GM18870 (cell line): Measurements from ENCODE around the gene KIRREL1.

Experiments used
- ATAC-seq: cut with Tn5 transposase; IDR thresholded peaks from one replicate; pipeline ENCODE4 v1.9.1; 2021; ENCODE audit warnings: moderate library complexity; ENCODE audit not compliant: unreplicated experiment

Gene KIRREL1

DNA sequence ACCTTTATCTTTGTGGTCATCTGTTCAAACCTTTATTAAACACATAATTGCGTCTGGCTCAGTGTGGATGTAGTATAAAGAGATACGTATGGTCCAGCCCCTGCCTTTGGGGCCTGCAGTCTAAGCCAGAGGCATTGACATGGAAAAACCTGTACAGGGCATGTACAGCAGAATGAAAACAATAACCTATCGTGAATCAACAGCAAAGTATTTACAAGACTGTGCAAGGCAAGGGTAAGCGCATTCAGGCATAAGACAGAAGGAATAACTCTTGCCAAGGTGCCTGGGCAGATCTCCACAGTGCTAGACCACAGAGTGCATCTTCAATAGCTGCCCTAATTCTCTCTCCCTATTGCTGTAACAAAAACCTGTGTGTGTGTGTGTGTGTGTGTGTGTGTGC lies 35.5 kb downstream of the KIRREL1 start:
- no peak for ATAC-seq

- no peak for ATAC-seq
These were observed 41.6 kb downstream of the KIRREL1 start for GRCh38 chr1:158035014-158035413.

- ATAC-seq: no peak
These were observed 42.6 kb downstream of the KIRREL1 start for GRCh38 chr1:158035976-158036583.

- no peak for ATAC-seq
These were observed 43.8 kb downstream of the KIRREL1 start for GRCh38 chr1:158037008-158037865.

DNA sequence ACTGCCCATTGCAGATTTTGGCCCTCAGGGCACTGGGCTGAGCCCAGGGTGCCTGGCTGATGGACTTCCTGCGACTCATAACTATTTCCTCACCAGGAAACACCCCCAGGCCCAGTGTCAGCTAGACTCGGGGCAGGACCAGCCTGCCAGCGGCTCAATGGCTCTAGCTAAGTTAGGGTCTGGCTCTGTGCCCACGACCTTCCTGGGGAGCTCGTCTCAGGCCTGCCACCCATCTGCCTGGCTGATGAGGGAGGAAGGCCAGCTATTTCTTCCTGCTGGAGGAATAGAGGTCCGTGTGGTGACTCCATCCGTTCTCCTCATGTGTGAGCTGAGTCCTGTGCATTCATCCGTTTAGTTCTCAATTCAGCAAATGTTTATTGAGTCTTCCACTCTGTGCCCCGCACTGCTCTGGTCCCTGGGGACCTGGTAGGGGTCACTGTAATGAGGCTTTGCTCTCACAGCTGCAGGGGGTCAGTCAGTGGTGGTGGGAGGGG lies 44.5 kb downstream of the KIRREL1 start:
- ATAC-seq: no peak

- no peak for ATAC-seq
These were observed 45.3 kb downstream of the KIRREL1 start for GRCh38 chr1:158038793-158039192.

DNA sequence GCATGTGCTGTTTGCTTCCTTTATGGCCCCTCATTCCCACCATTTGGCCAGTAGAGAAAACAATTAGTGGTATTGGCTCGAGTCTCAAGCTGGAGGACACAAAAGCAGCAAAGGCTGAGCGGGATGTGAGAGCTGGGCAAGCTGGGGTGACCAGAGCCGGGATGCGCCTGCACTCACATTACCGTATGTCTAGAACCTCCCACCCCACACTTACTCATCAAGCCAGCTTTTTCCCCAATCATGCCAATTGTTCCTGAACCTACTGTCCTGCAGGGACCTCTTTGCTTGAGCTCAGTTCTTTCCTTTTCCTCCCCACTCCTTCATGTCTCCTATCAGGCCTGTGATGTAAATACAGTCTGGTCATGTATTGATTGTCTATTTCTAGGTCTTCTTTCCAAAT lies 45.9 kb downstream of the KIRREL1 start:
- no peak for ATAC-seq

DNA sequence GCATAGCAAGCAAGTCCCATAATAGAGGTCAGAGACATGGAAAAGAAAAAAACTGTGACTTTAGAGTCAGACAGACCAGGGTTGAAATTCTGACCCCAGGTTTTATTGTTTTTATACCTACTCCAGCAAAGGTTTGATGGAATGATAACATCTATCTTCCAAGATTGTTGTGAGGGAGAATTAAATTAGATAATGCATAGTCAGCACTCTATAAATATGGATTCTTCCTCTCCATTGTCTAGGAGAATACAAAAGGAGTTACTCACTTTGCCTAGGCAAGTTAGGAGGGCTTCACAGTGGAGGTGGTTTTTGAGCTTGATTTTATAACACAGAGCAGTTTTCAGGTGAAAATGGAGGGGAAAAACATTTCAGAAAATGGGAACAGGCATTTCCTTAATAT lies 46.9 kb downstream of the KIRREL1 start:
- no peak for ATAC-seq

GRCh38 chr1:158043232-158043631 lies 49.8 kb downstream of the KIRREL1 start:
- ATAC-seq: no peak

DNA sequence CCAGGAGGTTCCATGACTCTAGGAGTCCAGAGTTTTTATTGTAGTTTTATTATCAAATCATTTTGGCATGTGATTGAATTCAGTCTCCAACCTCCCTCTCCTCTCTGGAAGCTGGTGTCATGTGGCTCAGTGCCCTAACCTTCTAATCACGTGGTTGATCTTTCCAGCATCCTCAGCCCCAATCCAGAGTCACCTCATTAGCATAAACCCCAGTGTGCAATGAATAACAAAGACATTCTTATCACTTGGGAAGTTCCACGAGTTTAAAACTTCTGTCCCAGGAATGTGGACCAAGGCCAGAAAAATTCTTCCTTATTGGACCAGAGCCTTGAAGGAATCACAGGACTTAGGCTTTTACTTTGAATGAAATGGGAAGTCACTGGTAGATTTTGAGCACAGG lies 52.2 kb downstream of the KIRREL1 start:
- no peak for ATAC-seq

DNA sequence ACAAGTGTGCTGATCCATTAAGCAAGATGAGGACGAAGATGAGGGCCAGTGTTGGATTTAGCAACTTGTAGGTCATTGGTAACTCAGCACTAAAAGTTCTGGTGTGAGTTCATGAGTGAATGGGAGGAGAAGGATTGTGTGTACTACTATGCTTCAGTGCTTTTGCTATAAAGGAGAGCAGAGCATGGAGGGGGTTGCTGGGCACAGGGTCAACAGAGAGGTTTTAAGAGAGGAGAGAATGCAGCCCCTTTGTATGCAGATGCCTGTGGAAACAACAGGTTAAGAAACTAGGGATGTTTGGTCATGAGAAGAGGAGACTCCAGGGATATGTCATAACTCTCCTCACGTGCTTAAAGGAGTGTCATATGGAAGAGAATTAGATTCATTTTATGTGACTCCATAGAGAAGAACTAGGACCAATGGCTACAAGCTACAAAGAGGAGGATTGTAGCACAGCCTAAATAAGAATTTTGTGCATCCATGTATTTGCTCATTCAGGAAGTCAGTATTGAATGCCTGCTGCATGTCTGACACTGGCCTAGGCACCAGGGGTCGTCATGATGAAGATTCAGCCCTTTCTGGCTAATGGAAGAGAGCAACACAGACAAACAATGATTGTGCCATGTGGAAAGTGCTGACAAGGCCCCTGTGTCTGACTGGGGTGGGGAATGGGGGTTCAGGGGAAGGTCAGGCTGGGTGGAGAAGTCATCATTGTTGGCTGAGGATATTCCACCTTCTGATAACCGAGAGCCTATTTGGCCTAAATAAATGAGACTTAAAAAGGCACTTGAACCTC lies 53.5 kb downstream of the KIRREL1 start:
- ATAC-seq: no peak

- no peak for ATAC-seq
These were observed 55.1 kb downstream of the KIRREL1 start for GRCh38 chr1:158048371-158049067.

GRCh38 chr1:158049853-158050252 lies 56.4 kb downstream of the KIRREL1 start:
- no peak for ATAC-seq

- no peak for ATAC-seq
These were observed 59.8 kb downstream of the KIRREL1 start for GRCh38 chr1:158053276-158053675.

GRCh38 chr1:158054721-158055120 lies 61.3 kb downstream of the KIRREL1 start:
- no peak for ATAC-seq

DNA sequence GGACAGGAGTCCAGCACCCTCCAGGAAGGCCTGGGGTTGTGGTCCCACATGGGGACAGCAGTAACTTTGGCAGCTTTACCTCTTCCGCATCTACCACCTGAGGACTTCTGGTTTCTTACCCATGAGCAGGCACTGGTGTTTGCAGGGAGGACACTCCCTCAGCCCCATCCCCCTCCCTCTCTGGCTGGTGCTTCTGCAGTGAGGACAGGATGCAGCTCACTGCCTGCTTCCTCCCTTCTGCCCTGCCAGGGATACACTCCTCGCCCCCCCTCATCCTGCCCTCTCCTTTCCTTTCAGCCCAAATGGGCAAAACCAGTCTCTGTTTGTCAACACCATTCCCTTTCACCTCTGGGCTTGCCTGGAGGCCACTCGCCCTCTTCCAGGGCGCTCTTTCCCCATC lies 62.4 kb downstream of the KIRREL1 start:
- no peak for ATAC-seq

DNA sequence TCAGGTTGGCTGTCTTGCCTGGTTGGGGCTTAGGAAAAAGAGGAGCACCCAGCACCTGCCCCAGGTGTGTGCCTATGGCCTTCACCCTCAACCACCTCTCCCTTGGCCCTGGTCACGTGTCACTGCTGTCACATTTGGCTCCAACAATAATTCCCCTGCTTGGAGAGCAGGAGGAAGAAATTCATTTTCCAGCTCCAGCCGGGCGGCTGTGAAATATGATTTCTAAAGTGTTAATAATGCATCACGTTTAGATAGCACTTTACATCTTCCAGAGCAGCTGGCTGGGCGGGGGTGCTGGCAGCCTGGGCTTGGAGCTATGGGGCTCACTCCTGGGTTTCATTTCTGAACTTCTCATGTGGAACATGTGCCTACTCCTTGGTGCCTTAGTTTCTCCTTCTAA lies 63.1 kb downstream of the KIRREL1 start:
- no peak for ATAC-seq

- no peak for ATAC-seq
These were observed 65.0 kb downstream of the KIRREL1 start for GRCh38 chr1:158058237-158058985.

DNA sequence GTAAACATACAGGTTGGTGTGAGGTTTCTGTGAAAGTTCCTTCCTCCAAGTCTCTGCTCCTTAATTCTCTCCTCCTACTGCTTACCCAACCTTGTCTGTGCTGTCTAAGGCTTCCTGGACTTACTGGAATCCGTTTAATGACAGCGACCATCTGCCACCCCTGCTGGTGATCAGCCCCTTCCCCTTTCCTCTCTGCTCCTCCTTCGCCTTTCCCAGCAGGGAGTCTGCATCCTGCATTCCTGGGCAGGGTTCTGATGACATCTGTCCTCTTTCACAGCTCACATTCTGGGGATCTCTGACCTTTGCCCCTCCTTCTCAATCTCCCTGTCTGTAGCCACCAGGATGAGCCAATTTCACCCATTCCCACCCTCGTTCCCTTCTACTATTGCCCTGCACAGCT lies 66.5 kb downstream of the KIRREL1 start:
- no peak for ATAC-seq

GRCh38 chr1:158062174-158062573 lies 68.7 kb downstream of the KIRREL1 start:
- no peak for ATAC-seq
